Mesothelial cell of epicardium (in vitro differentiated cells): ENCODE data around the gene SMAD1. TPM values are rescaled to one million over a fixed set of nuclear protein-coding genes. Genes with fewer than 3 reads are reported as not detected.
A peak's percentile ranks its signal among the peaks of the same experiment; 100 is the strongest.

Experiments
- DNase-seq, 2 experiments: peaks; one replicate each; pipeline ENCODE4 v3.0.0; 2021; ENCODE audit warnings: low spot score in 2 of 2; ENCODE audit not compliant: unreplicated experiment in 2 of 2
- H3K27ac Mint-ChIP-seq: 2 replicates; pipeline ENCODE4 v1.8.0; 2021; ENCODE audit warnings: mixed read lengths
- H3K27me3 Mint-ChIP-seq: 2 replicates; pipeline ENCODE4 v1.8.0; 2021; ENCODE audit warnings: low read depth, mixed read lengths
- H3K36me3 Mint-ChIP-seq: 2 replicates; pipeline ENCODE4 v1.8.0; 2021; ENCODE audit warnings: mixed read lengths
- H3K4me1 Mint-ChIP-seq: 2 replicates; pipeline ENCODE4 v1.8.0; 2021; ENCODE audit warnings: mixed read lengths
- H3K4me3 Mint-ChIP-seq: 2 replicates; pipeline ENCODE4 v1.8.0; 2021; ENCODE audit warnings: mild to moderate bottlenecking, moderate library complexity, mixed read lengths
- H3K9me3 Mint-ChIP-seq: 2 replicates; pipeline ENCODE4 v1.8.0; 2021; ENCODE audit warnings: mixed read lengths
- CTCF ChIP-seq: fragments of 200-600 bp; sonication (generic); IDR thresholded peaks from one replicate; pipeline ENCODE4 v1.5.0; 2021; ENCODE audit warnings: antibody characterized with exemption; ENCODE audit not compliant: unreplicated experiment
- total RNA-seq: library from RNA; stranded (reverse); gene quantifications from 3 replicates; pipeline ENCODE4 v1.2.1, GENCODE V29; 2021

SMAD1 gene
- total RNA-seq, 1 donor from 2014 or later, result 40.5 TPM

- DNase-seq, result no peak
- no peak overlapping the region for H3K4me3 Mint-ChIP-seq
- H3K9me3 Mint-ChIP-seq, result no peaks in the 10 kb centered on the region
- H3K27me3 Mint-ChIP-seq, result no peaks in the 10 kb centered on the region
- H3K27ac Mint-ChIP-seq, result peak overlapping the region; percentile 80
- peaks cover 19% of the 10 kb centered on the region for H3K4me1 Mint-ChIP-seq
- TF ChIP-seq CTCF, result no peak
- peaks cover 24% of the 10 kb centered on the region for H3K36me3 Mint-ChIP-seq
These were observed 64.0 kb downstream of the SMAD1 start for GRCh38 chr4:145545538-145546174.

- TF ChIP-seq CTCF, result no peak
- H3K27me3 Mint-ChIP-seq, result no peaks in the 10 kb centered on the region
- H3K9me3 Mint-ChIP-seq, result no peaks in the 10 kb centered on the region
- DNase-seq, result no peak
- no peak overlapping the region for H3K4me3 Mint-ChIP-seq
- peaks cover 27% of the 10 kb centered on the region for H3K36me3 Mint-ChIP-seq
- H3K27ac Mint-ChIP-seq, result peak overlapping the region; percentile 80
- H3K4me1 Mint-ChIP-seq, result peaks cover 22% of the 10 kb centered on the region
These were observed 64.7 kb downstream of the SMAD1 start for GRCh38 chr4:145546175-145546915.

- no peak overlapping the region for H3K4me3 Mint-ChIP-seq
- H3K36me3 Mint-ChIP-seq, result peaks cover 38% of the 10 kb centered on the region
- H3K9me3 Mint-ChIP-seq, result peaks cover 5% of the 10 kb centered on the region
- H3K4me1 Mint-ChIP-seq, result peaks cover 24% of the 10 kb centered on the region
- TF ChIP-seq CTCF, result no peak
- no peak for DNase-seq
- no peaks in the 10 kb centered on the region for H3K27me3 Mint-ChIP-seq
- peak overlapping the region; percentile 29 for H3K27ac Mint-ChIP-seq
These were observed 70.0 kb downstream of the SMAD1 start for GRCh38 chr4:145551660-145552059.

- Mint-ChIP-seq H3K27me3 (no peaks in the 10 kb centered on the region), H3K9me3 (peaks cover 5% of the 10 kb centered on the region), H3K36me3 (peaks cover 43% of the 10 kb centered on the region), H3K4me1 (peaks cover 24% of the 10 kb centered on the region), H3K27ac (peak overlapping the region; percentile 1), H3K4me3 (no peak overlapping the region)
- DNase-seq, result no peak
- no peak for TF ChIP-seq CTCF
These were observed 70.6 kb downstream of the SMAD1 start for GRCh38 chr4:145552181-145552822.

- DNase-seq, result no peak
- H3K4me3 Mint-ChIP-seq, result no peak overlapping the region
- TF ChIP-seq CTCF, result no peak
- H3K36me3 Mint-ChIP-seq, result peaks cover 45% of the 10 kb centered on the region
- peaks cover 24% of the 10 kb centered on the region for H3K4me1 Mint-ChIP-seq
- H3K9me3 Mint-ChIP-seq, result peaks cover 5% of the 10 kb centered on the region
- H3K27ac Mint-ChIP-seq, result no peak overlapping the region
- H3K27me3 Mint-ChIP-seq, result no peaks in the 10 kb centered on the region
These were observed 71.7 kb downstream of the SMAD1 start for GRCh38 chr4:145553375-145553774.
